RWPE2 (cell line): ENCODE results near the gene ATAD3C.
"Not testable (repeated sequence)": the region's sequence is repeated elsewhere in the genome, so short reads cannot be mapped to it uniquely, and the experiment has no call there.

Experiments
- ATAC-seq: fragments of 200-7000 bp; cut with Tn5 transposase; 3 replicates; pipeline ENCODE4 v1.9.1; 2021; ENCODE audit warnings: low read depth
- DNase-seq: peaks from one replicate; pipeline ENCODE4 v3.0.0-alpha.2; 2020; ENCODE audit warnings: low spot score
- H3K27ac ChIP-seq: fragments of 450-650 bp; 2 replicates; pipeline ENCODE4 v1.5.1; 2017; ENCODE audit warnings: mild to moderate bottlenecking; ENCODE audit not compliant: poor library complexity, severe bottlenecking
- H3K27me3 ChIP-seq: fragments of 250-450 bp; sonication (Bioruptor Pico); 2 replicates; pipeline ENCODE4 v1.5.1; 2021; ENCODE audit warnings: mild to moderate bottlenecking, moderate library complexity; ENCODE audit not compliant: insufficient read depth, poor library complexity, severe bottlenecking
- H3K36me3 ChIP-seq: fragments of 250-450 bp; sonication (Bioruptor Pico); 2 replicates; pipeline ENCODE4 v1.5.1; 2020; ENCODE audit warnings: low read depth, mild to moderate bottlenecking, moderate library complexity
- H3K4me1 ChIP-seq: fragments of 250-450 bp; sonication (Bioruptor Pico); 2 replicates; pipeline ENCODE4 v1.5.1; 2021; ENCODE audit warnings: mild to moderate bottlenecking, moderate library complexity; ENCODE audit not compliant: insufficient read depth, poor library complexity, severe bottlenecking
- H3K4me3 ChIP-seq: fragments of 250-450 bp; sonication (Bioruptor Pico); 2 replicates; pipeline ENCODE4 v1.5.1; 2021; ENCODE audit warnings: mild to moderate bottlenecking, moderate library complexity; ENCODE audit not compliant: severe bottlenecking
- H3K9me3 ChIP-seq: fragments of 250-450 bp; sonication (Bioruptor Pico); 2 replicates; pipeline ENCODE4 v1.5.1; 2021; ENCODE audit warnings: mild to moderate bottlenecking, moderate library complexity; ENCODE audit not compliant: severe bottlenecking
- TF ChIP-seq, protein P1 (sequence below): fragments of 450-650 bp; IDR thresholded peaks from one replicate; pipeline ENCODE4 v1.5.1; 2017; ENCODE audit warnings: mild to moderate bottlenecking, moderate library complexity; ENCODE audit not compliant: poor library complexity, severe bottlenecking

Gene ATAD3C

DNA sequence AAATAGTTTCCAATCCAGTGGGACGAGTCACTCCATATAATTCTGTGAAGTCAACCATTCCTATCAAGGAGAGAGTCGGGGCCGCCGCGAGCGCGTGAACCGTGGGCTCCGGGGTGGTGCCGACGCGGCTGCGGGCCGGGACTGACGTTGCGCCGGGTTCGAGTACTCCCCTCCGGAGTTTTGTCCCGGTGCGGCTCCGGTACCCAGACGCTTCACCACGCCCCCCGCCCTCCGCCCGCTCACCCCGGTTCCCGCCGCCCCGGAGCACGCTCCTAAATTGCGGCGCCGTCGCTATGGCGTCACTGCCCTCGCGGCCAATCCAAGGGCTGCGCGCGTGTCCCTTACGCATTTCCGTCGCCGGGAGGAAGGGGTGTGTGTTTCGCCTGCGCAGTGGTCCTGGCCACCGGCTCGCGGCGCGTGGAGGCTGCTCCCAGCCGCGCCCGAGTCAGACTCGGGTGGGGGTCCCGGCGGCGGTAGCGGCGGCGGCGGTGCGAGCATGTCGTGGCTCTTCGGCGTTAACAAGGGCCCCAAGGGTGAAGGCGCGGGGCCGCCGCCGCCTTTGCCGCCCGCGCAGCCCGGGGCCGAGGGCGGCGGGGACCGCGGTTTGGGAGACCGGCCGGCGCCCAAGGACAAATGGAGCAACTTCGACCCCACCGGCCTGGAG lies 22.0 kb downstream of the ATAD3C start, which contains the start of gene ATAD3B:
TSS of gene ATAD3B (plus strand) at position 377 of the 664 bp plus-strand sequence. CDS start at position 497, 120 bp downstream.
- ATAC-seq (peak; percentile 86), DNase-seq (peak; percentile 93)
- peak within 1 kb of the TSS; percentile 78 for H3K4me3 ChIP-seq
- H3K4me1 ChIP-seq, result no peaks in the 10 kb centered on the region
- H3K36me3 ChIP-seq, result peaks cover 14% of the 10 kb centered on the region
- TF ChIP-seq, protein P1, sequence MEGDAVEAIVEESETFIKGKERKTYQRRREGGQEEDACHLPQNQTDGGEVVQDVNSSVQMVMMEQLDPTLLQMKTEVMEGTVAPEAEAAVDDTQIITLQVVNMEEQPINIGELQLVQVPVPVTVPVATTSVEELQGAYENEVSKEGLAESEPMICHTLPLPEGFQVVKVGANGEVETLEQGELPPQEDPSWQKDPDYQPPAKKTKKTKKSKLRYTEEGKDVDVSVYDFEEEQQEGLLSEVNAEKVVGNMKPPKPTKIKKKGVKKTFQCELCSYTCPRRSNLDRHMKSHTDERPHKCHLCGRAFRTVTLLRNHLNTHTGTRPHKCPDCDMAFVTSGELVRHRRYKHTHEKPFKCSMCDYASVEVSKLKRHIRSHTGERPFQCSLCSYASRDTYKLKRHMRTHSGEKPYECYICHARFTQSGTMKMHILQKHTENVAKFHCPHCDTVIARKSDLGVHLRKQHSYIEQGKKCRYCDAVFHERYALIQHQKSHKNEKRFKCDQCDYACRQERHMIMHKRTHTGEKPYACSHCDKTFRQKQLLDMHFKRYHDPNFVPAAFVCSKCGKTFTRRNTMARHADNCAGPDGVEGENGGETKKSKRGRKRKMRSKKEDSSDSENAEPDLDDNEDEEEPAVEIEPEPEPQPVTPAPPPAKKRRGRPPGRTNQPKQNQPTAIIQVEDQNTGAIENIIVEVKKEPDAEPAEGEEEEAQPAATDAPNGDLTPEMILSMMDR, result no peak
- peak within 1 kb of the TSS; percentile 80 for H3K27ac ChIP-seq
- H3K9me3 ChIP-seq, result no peaks in the 10 kb centered on the region
- H3K27me3 ChIP-seq, result no peaks in the 10 kb centered on the region

GRCh38 chr1:1472053-1472876 lies 22.8 kb downstream of the ATAD3C start:
- Histone ChIP-seq H3K4me3 (peak overlapping the region; percentile 78), H3K36me3 (peaks cover 21% of the 10 kb centered on the region), H3K27ac (peak overlapping the region; percentile 80)
- ATAC-seq, result peak; percentile 40
- not testable (repeated sequence) for H3K9me3 ChIP-seq, DNase-seq, H3K27me3 ChIP-seq, H3K4me1 ChIP-seq

DNA sequence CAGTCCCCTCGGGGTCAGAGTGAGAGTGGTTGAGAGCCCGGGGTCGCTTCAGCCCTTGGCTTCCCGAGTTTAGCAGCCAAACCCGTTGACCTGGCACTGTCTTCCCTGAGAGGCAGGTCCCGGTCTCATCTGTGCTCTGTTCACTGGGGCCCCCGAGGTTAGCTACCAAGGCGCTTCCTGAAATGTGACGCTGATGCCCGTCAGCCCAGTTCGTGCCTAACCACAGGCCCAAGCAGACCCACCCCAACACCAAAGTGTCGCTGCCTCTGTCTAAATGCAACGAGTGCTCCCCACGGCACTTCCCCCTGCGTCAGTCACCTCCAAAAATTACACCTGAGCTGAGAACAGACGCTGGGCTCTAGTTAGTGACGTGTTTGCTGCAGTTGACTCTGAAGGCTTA lies 26.5 kb downstream of the ATAD3C start:
- H3K36me3 ChIP-seq, result peaks cover 35% of the 10 kb centered on the region
- not testable (repeated sequence) for ATAC-seq, H3K27ac ChIP-seq, H3K4me1 ChIP-seq, H3K9me3 ChIP-seq, DNase-seq, H3K4me3 ChIP-seq, H3K27me3 ChIP-seq

DNA sequence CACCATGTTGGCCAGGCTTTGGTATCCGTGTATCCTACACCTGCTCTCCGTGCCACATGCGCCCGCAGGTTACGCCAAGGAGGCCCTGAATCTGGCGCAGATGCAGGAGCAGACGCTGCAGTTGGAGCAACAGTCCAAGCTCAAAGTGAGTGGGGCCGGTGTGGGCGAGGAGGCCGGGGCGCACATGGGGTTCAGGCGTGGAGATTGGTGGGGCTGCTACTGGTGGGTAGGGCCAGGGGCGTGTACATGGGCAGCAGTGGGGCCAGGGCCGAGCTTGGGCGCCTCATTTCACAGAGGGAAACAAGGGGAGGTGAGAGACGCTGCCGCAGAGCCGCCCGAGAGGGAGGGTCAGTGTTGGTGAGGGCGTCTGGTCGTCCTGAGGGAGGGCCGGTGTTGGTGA lies 27.7 kb downstream of the ATAD3C start:
- H3K27me3 ChIP-seq, result no peaks in the 10 kb centered on the region
- DNase-seq, result no peak
- TF ChIP-seq, protein P1, result no peak
- peaks cover 39% of the 10 kb centered on the region for H3K36me3 ChIP-seq
- no peak for ATAC-seq
- H3K4me3 ChIP-seq, result no peak overlapping the region
- H3K9me3 ChIP-seq, result no peaks in the 10 kb centered on the region
- H3K27ac ChIP-seq, result no peak overlapping the region
- H3K4me1 ChIP-seq, result no peaks in the 10 kb centered on the region

DNA sequence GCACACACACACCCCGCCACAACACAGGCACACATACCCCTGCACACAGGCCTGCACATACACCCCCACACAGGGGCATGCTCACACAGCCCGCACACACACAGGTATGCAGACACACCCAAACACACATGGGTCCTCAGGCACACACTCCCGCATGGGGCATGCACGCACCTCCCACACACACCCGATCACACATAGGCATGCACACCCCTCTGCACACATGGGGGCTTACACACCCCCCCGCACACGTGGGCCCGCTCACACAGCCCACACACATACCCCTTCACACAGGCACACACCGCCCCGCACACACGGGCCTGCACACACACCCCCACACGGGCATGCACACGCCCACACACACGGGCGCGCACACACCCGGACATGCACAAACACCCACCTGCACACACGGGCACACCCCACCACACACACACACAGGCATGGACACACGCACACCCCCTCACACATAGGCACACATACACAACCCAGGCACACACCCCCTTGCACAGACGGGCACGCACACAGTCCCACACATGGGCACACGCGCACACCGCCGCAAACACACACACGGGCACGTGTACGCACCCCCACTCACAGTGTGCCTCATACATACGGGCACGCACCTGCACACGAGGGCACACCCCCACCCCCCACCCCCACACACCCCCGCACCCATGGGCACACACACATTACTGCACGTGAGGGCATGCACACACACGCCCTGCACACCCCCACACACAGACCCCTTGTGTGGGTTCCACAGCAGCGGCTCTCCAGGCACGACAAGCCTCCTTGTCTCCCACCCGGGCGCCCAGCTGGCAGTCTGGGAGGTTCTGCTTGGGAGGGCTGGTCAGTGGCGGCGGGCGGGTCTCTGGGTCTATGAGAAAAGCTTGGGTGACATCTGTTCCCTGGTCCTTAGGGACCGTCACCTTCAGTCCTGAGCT lies 30.3 kb downstream of the ATAD3C start:
- Histone ChIP-seq H3K4me3 (no peak overlapping the region), H3K36me3 (peaks cover 48% of the 10 kb centered on the region)
- ATAC-seq, result no peak

GRCh38 chr1:1480488-1480867 lies 31.0 kb downstream of the ATAD3C start:
- not testable (repeated sequence) for H3K4me1 ChIP-seq, H3K27me3 ChIP-seq, H3K4me3 ChIP-seq, H3K9me3 ChIP-seq, H3K27ac ChIP-seq, ATAC-seq, DNase-seq
- peaks cover 48% of the 10 kb centered on the region for H3K36me3 ChIP-seq

More for the DNA sequence above, 30.3 kb downstream of the ATAD3C start:
- Histone ChIP-seq H3K27me3 (no peaks in the 10 kb centered on the region), H3K27ac (no peak overlapping the region), H3K9me3 (no peaks in the 10 kb centered on the region), H3K4me1 (no peaks in the 10 kb centered on the region)
- TF ChIP-seq, protein P1, result no peak
- DNase-seq, result no peak

DNA sequence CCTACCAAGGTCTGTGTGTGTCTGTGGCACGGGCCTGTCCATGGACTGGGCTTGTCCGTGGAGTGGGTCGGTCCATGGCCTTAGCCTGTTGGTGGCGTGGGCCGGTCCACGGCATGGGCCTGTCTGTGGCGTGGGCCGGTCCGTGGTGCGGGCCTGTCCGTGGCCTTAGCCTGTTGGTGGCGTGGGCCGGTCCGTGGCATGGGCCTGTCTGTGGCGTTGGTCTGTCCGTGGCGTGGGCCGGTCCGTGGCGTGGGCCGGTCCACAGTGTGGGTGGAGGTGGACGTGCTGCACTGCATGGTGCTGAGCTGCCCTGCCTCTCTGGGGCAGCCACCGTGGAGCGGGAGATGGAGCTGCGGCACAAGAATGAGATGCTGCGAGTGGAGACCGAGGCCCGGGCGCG lies 32.3 kb downstream of the ATAD3C start:
- H3K36me3 ChIP-seq, result peaks cover 42% of the 10 kb centered on the region

More for the DNA sequence above, 32.3 kb downstream of the ATAD3C start:
- ATAC-seq, H3K9me3 ChIP-seq, H3K27ac ChIP-seq, H3K27me3 ChIP-seq, H3K4me3 ChIP-seq, DNase-seq, H3K4me1 ChIP-seq: not testable (repeated sequence)
